DOHH2 (cell line): ENCODE results near the gene ETDC.

Experiments used
- CTCF ChIP-seq: fragments of 200-600 bp; sonication (generic); IDR thresholded peaks from one replicate; pipeline ENCODE4 v1.5.1; 2014; ENCODE audit warnings: antibody characterized with exemption, mild to moderate bottlenecking, low read depth, low read length; ENCODE audit not compliant: poor library complexity, severe bottlenecking
- EZH2phosphoT487 ChIP-seq: fragments of 200-600 bp; sonication (generic); IDR thresholded peaks from 2 replicates; pipeline ENCODE4 v1.6.1; 2017; ENCODE audit warnings: borderline replicate concordance, mild to moderate bottlenecking, antibody characterized with exemption, low read length, moderate library complexity, mixed read lengths

GRCh38 chrX:135340831-135341230 lies 31.6 kb downstream of the ETDC start:
- TF ChIP-seq EZH2phosphoT487 (no peak), CTCF (no peak)
